SU-DHL-6 (cell line): ENCODE results near the gene SEPTIN12.

ENCODE experiments used
- EZH2phosphoT487 ChIP-seq: fragments of 200-600 bp; sonication (generic), shearing (Covaris generic); conservative IDR thresholded peaks from 2 replicates; pipeline ENCODE4 v1.6.1; 2018; ENCODE audit warnings: mild to moderate bottlenecking, antibody characterized with exemption, low read length, moderate library complexity, mixed read lengths
- TF ChIP-seq, protein P1 (sequence below): fragments of 200-600 bp; sonication (generic); IDR thresholded peaks from one replicate; pipeline ENCODE4 v1.5.1; 2017; ENCODE audit warnings: antibody characterized with exemption, mild to moderate bottlenecking, low read length, moderate library complexity; ENCODE audit not compliant: insufficient read depth, poor library complexity, severe bottlenecking

GRCh38 chr16:4811773-4812172 lies 23.6 kb upstream of the SEPTIN12 start:
- TF ChIP-seq EZH2phosphoT487: no peak
- TF ChIP-seq, protein P1, sequence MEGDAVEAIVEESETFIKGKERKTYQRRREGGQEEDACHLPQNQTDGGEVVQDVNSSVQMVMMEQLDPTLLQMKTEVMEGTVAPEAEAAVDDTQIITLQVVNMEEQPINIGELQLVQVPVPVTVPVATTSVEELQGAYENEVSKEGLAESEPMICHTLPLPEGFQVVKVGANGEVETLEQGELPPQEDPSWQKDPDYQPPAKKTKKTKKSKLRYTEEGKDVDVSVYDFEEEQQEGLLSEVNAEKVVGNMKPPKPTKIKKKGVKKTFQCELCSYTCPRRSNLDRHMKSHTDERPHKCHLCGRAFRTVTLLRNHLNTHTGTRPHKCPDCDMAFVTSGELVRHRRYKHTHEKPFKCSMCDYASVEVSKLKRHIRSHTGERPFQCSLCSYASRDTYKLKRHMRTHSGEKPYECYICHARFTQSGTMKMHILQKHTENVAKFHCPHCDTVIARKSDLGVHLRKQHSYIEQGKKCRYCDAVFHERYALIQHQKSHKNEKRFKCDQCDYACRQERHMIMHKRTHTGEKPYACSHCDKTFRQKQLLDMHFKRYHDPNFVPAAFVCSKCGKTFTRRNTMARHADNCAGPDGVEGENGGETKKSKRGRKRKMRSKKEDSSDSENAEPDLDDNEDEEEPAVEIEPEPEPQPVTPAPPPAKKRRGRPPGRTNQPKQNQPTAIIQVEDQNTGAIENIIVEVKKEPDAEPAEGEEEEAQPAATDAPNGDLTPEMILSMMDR: no peak
